ENCODE results near the gene PABPN1L.

The PABPN1L gene

DNA sequence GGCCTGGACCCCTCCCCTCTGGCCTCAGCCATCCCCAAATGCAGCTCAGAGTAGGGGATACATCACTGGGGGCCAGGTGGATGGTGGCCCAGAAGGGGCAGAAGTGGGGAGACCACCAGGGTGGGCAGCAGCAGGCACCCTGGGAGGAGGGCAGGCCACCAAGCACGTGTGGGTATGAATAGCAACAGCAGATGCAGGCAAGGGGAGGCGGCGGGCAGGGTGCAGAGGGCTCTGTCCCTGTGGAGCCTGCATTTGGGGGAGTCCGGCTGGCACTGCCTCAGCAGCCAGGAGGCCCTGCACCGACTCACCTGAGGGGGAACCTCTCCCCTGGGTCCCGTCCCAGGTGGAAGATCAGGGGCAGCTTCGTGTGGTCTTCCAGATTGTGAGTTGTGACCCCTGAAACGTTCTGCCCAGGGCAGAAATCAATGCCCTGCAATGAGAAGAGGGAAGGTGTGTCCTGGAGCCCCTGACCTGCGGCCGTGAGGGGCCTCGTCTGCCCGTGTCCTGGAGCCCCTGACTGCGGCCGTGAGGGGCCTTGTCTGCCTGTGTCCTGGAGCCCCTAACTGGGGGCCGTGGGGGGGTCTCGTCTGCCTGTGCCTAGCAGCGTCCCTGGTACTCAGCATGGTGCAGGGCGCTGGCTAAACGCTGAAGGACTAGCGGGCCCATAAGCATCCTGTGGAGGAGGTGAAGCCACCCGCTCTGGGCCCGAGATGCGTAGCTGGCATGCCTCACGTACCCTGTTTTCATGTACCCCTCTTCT, 44.0 kb downstream of the PABPN1L start:
- Histone ChIP-seq H4K20me1 (ENCODE audit: insufficient read depth) (no peaks in the 10 kb centered on the region), H3K79me2 (ENCODE audit: insufficient read depth, low read depth) (no peaks in the 10 kb centered on the region), H3K27me3 (ENCODE audit: insufficient read depth, low read depth) (no peaks in the 10 kb centered on the region)

DNA sequence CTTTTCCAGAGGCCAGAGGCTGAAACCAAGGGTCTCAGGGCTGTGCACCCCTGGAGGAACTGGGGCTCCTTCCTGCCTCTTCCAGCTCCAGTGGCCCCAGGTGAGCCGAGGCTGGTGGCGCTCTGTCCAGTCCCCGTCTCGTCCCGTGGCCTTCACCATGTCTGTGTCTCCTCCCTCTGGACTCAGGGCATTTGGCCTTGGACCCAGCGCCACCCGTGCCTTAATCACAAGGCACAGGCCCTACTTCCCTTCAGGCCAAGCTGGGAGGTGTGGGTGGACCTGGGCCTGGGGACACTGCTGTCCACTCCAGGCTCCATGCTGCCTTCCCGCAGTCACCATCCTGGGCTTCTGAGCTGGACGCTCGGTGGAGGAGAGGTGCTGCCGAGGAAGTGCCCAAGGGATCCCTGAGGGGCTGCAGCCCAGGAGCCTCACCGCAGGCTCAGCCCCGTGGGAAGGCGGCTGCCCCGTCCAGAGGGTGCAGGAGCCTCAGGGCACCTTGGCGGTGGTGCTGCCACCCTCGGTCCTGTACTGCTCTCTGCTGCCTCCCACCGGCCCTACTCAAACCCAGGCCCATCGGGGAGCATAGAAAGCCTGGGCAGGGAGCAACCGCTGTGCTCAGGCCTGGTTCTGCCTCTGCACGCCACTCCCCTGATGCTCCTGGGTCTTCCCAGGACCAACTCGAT, 45.2 kb downstream of the PABPN1L start:
- Histone ChIP-seq H2AFZ (ENCODE audit: low read depth) (no peak overlapping the region), H3K27me3 (ENCODE audit: insufficient read depth, low read depth) (no peaks in the 10 kb centered on the region), H3K79me2 (ENCODE audit: insufficient read depth, low read depth) (no peaks in the 10 kb centered on the region), H3K27ac (no peak overlapping the region), H4K20me1 (ENCODE audit: insufficient read depth) (no peaks in the 10 kb centered on the region), H3K4me1 (ENCODE audit: low read depth, poor library complexity, severe bottlenecking) (no peaks in the 10 kb centered on the region), H3K4me2 (no peak overlapping the region), H3K9ac (no peak overlapping the region), H3K4me3 (IDR thresholded peaks at IDR 0.05; ENCODE audit: insufficient read depth, low read depth, low read length) (no peak overlapping the region), H3K36me3 (ENCODE audit: insufficient read depth) (no peaks in the 10 kb centered on the region)
- no peak for TF ChIP-seq CTCF (conservative IDR thresholded peaks at IDR 0.05; ENCODE audit: low read depth, low read length)

More for the DNA sequence above, 44.0 kb downstream of the PABPN1L start:
- Histone ChIP-seq H3K4me3 (IDR thresholded peaks at IDR 0.05; ENCODE audit: insufficient read depth, low read depth, low read length) (no peak overlapping the region), H3K4me2 (no peak overlapping the region), H3K36me3 (ENCODE audit: insufficient read depth) (no peaks in the 10 kb centered on the region), H3K27ac (no peak overlapping the region), H3K9ac (no peak overlapping the region), H3K4me1 (ENCODE audit: low read depth, poor library complexity, severe bottlenecking) (no peaks in the 10 kb centered on the region), H2AFZ (ENCODE audit: low read depth) (no peak overlapping the region)
- no peak for TF ChIP-seq CTCF (conservative IDR thresholded peaks at IDR 0.05; ENCODE audit: low read depth, low read length)

DNA sequence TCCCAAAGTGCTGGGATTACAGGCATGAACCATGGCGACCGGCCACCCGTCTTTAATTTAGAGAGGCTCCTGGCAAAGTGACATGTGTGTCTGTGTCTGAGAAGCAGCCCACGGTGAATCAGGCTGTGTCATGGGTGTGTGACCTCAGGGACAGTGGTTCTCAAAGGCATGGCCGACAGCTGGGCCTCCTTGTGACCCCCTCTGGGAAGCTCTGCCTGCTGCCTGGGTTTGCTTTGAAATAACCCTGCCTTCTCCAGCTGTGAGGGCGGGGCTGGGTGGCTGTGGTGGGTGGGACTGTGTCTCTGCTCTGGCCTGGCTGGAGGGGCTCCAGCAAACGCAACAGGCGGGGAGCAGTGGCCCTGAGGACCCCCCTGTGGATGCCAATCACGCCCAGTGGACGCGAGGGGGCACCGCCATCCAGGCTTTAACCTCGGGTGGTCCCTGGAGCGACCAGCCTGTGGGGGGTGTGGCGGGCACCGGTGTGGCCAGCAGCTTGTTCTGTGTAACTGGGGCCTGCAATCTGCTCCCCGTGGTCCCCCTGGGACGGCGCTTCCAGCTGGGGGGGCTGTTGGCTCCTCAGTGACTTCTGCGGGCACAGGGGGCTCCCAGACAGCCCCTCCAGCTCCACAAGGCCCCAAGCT, 46.0 kb downstream of the PABPN1L start:
- Histone ChIP-seq H3K27me3 (ENCODE audit: insufficient read depth, low read depth) (no peaks in the 10 kb centered on the region), H3K9ac (no peak overlapping the region), H3K4me2 (no peak overlapping the region), H4K20me1 (ENCODE audit: insufficient read depth) (no peaks in the 10 kb centered on the region), H3K27ac (no peak overlapping the region), H3K4me1 (ENCODE audit: low read depth, poor library complexity, severe bottlenecking) (peaks cover 4% of the 10 kb centered on the region), H3K79me2 (ENCODE audit: insufficient read depth, low read depth) (no peaks in the 10 kb centered on the region), H3K36me3 (ENCODE audit: insufficient read depth) (no peaks in the 10 kb centered on the region), H2AFZ (ENCODE audit: low read depth) (no peak overlapping the region), H3K4me3 (IDR thresholded peaks at IDR 0.05; ENCODE audit: insufficient read depth, low read depth, low read length) (no peak overlapping the region)
- TF ChIP-seq CTCF (conservative IDR thresholded peaks at IDR 0.05; ENCODE audit: low read depth, low read length), result no peak

DNA sequence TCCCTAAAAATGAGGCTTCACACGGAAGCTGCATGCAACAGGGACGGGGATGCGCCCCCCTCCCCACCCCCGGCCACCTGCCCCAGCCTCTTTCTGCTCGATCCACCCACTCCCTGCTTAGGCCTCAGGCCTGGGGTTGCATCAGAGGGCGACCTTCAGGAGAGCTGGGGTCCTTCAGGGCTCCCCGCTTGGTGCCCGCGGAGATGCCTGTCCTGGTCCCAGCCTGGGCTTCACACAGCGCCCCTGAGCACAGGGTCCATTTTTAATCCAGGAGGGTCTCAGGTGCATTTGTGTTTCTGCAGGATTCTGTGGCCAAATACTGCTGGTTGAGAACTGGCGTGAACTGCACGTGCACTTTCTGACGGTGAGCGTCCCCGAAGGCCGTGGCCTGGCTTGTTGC, 47.3 kb downstream of the PABPN1L start:
- TF ChIP-seq CTCF (conservative IDR thresholded peaks at IDR 0.05; ENCODE audit: low read depth, low read length), result no peak
- H3K36me3 ChIP-seq (ENCODE audit: insufficient read depth), result no peaks in the 10 kb centered on the region
- H3K4me1 ChIP-seq (ENCODE audit: low read depth, poor library complexity, severe bottlenecking), result peaks cover 4% of the 10 kb centered on the region

More for the DNA sequence above, 47.3 kb downstream of the PABPN1L start:
- Histone ChIP-seq H3K79me2 (ENCODE audit: insufficient read depth, low read depth) (no peaks in the 10 kb centered on the region), H3K27ac (no peak overlapping the region), H2AFZ (ENCODE audit: low read depth) (no peak overlapping the region), H3K27me3 (ENCODE audit: insufficient read depth, low read depth) (no peaks in the 10 kb centered on the region), H4K20me1 (ENCODE audit: insufficient read depth) (no peaks in the 10 kb centered on the region), H3K9ac (no peak overlapping the region), H3K4me2 (no peak overlapping the region), H3K4me3 (IDR thresholded peaks at IDR 0.05; ENCODE audit: insufficient read depth, low read depth, low read length) (no peak overlapping the region)

All from KMS-11 (cell line).